GM23338 (cell line): ENCODE results near the gene ZNF662. TPM values are rescaled to one million over a fixed set of nuclear protein-coding genes. Genes with fewer than 3 reads are reported as not detected.

ENCODE experiments used
- ATAC-seq: fragments of 200-7000 bp; cut with Tn5 transposase; 3 replicates; pipeline ENCODE4 v1.9.1; 2020
- DNase-seq: peaks from one replicate; pipeline ENCODE4 v3.0.0-alpha.2; 2015; ENCODE audit warnings: low spot score
- H2AFZ ChIP-seq: fragments of 200-600 bp; sonication (generic); 2 replicates; pipeline ENCODE4 v1.8.0; 2016; ENCODE audit warnings: antibody characterized with exemption, mild to moderate bottlenecking, moderate library complexity
- H3F3A ChIP-seq: fragments of 200-600 bp; sonication (generic); replicated peaks from 2 replicates; pipeline ENCODE4 v1.8.0; 2017; ENCODE audit warnings: antibody characterized with exemption, mixed run types, low read depth
- H3K27ac ChIP-seq: fragments of 200-600 bp; sonication (generic); 2 replicates; pipeline ENCODE4 v1.6.1; 2016; ENCODE audit warnings: low read depth
- H3K27me3 ChIP-seq: fragments of 200-600 bp; sonication (generic); 2 replicates; pipeline ENCODE4 v1.8.0; 2016; ENCODE audit warnings: mild to moderate bottlenecking, mixed run types, moderate library complexity; ENCODE audit not compliant: insufficient read depth
- H3K36me3 ChIP-seq: fragments of 200-600 bp; sonication (generic); 2 replicates; pipeline ENCODE4 v1.8.0; 2016; ENCODE audit warnings: mild to moderate bottlenecking; ENCODE audit not compliant: insufficient read depth
- H3K4me1 ChIP-seq: fragments of 200-600 bp; sonication (generic); 2 replicates; pipeline ENCODE4 v1.8.0; 2016; ENCODE audit warnings: mild to moderate bottlenecking, moderate library complexity; ENCODE audit not compliant: insufficient read depth
- H3K4me2 ChIP-seq: fragments of 200-600 bp; sonication (generic); 2 replicates; pipeline ENCODE4 v1.7.1; 2017; ENCODE audit warnings: mixed run types
- H3K4me3 ChIP-seq: fragments of 200-600 bp; sonication (generic); 2 replicates; pipeline ENCODE4 v1.6.1; 2016; ENCODE audit warnings: mixed run types
- H3K79me2 ChIP-seq: fragments of 200-600 bp; sonication (generic); replicated peaks from 2 replicates; pipeline ENCODE4 v1.8.0; 2017; ENCODE audit warnings: mild to moderate bottlenecking; ENCODE audit not compliant: insufficient read depth
- H3K9me2 ChIP-seq: fragments of 200-600 bp; sonication (generic); 2 replicates; pipeline ENCODE4 v1.8.0; 2017; ENCODE audit not compliant: insufficient read depth
- H4K20me1 ChIP-seq: fragments of 200-600 bp; sonication (generic); replicated peaks from 2 replicates; pipeline ENCODE4 v1.8.0; 2017; ENCODE audit warnings: mild to moderate bottlenecking; ENCODE audit not compliant: insufficient read depth
- H3K27ac Mint-ChIP-seq: 2 replicates; pipeline ENCODE4 v1.8.0; 2020; ENCODE audit warnings: inconsistent platforms, mild to moderate bottlenecking, moderate library complexity, mixed read lengths
- H3K27me3 Mint-ChIP-seq: 3 replicates; pipeline ENCODE4 v1.8.0; 2022; ENCODE audit warnings: low read depth, mild to moderate bottlenecking, moderate library complexity, mixed read lengths, inconsistent platforms; ENCODE audit not compliant: insufficient read depth, poor library complexity
- H3K36me3 Mint-ChIP-seq: 3 replicates; pipeline ENCODE4 v1.8.0; 2021; ENCODE audit warnings: low read depth, mild to moderate bottlenecking, inconsistent platforms, moderate library complexity, mixed read lengths
- H3K4me1 Mint-ChIP-seq: 3 replicates; pipeline ENCODE4 v1.8.0; 2020; ENCODE audit warnings: mild to moderate bottlenecking, inconsistent platforms, mixed read lengths
- H3K4me3 Mint-ChIP-seq: 3 replicates; pipeline ENCODE4 v1.8.0; 2021; ENCODE audit warnings: moderate library complexity, mild to moderate bottlenecking, inconsistent platforms, mixed read lengths
- H3K9me3 Mint-ChIP-seq: 3 replicates; pipeline ENCODE4 v1.8.0; 2020; ENCODE audit warnings: moderate library complexity, mild to moderate bottlenecking, inconsistent platforms, mixed read lengths
- CTCF ChIP-seq, 2 experiments: fragments of 200-600 bp in 1 of 2; sonication (generic) in 1 of 2; conservative IDR thresholded peaks; 2 replicates each; pipeline versions ENCODE4 v1.5.1 to v1.6.1; 2016 to 2017; ENCODE audit warnings: antibody characterized with exemption in 2 of 2, low read depth in 2 of 2, mild to moderate bottlenecking in 2 of 2, moderate library complexity in 1 of 2
- EZH2 ChIP-seq: fragments of 200-600 bp; sonication (generic); IDR thresholded peaks from one replicate; pipeline ENCODE4 v1.8.0; 2017; ENCODE audit warnings: antibody characterized with exemption, mild to moderate bottlenecking, low read depth; ENCODE audit not compliant: unreplicated experiment
- EZH2phosphoT487 ChIP-seq: fragments of 200-600 bp; sonication (generic); IDR thresholded peaks from one replicate; pipeline ENCODE4 v1.8.1; 2018; ENCODE audit warnings: antibody characterized with exemption; ENCODE audit not compliant: unreplicated experiment
- JUNB ChIP-seq: IDR thresholded peaks from one replicate; pipeline ENCODE4 v1.6.1; 2016; ENCODE audit warnings: antibody characterized with exemption; ENCODE audit not compliant: unreplicated experiment
- STAT1 ChIP-seq: IDR thresholded peaks from one replicate; pipeline ENCODE4 v1.6.1; 2016; ENCODE audit warnings: antibody characterized with exemption; ENCODE audit not compliant: unreplicated experiment
- ZNF114 ChIP-seq: fragments of 250-450 bp; sonication (Bioruptor Pico); IDR thresholded peaks from 2 replicates; pipeline ENCODE4 v1.5.0; 2020; ENCODE audit warnings: mild to moderate bottlenecking, moderate library complexity
- ZNF331 ChIP-seq: fragments of 250-450 bp; sonication (Bioruptor Pico); IDR thresholded peaks from 2 replicates; pipeline ENCODE4 v1.5.0; 2020; ENCODE audit warnings: low read depth, mild to moderate bottlenecking, moderate library complexity
- polyA plus RNA-seq: library from polyadenylated mRNA; unstranded; fragments of >200 nt; fragmentation: Nextera tagmentation; extraction: Ambion mirVana; gene quantifications from 2 replicates; pipeline ENCODE4 v1.2.1, GENCODE V29; 2016
- total RNA-seq: library from RNA; depleted of rRNA; stranded (reverse); fragments of >200 nt; shearing (Covaris generic); gene quantifications from 2 replicates; pipeline ENCODE4 v1.2.3, GENCODE V29; 2014

The ZNF662 gene
- total and polyA plus RNA-seq, 2 experiments from 2014 or later, result 0.84 to 1.5 TPM

GRCh38 chr3:42894698-42895579 lies 11.0 kb upstream of the ZNF662 start:
- Histone ChIP-seq H3K27ac (no peak overlapping the region), H3K4me2 (no peak overlapping the region), H3K36me3 (no peaks in the 10 kb centered on the region), H3K79me2 (no peaks in the 10 kb centered on the region), H3K4me1 (peaks cover 30% of the 10 kb centered on the region), H4K20me1 (no peaks in the 10 kb centered on the region), H3K27me3 (no peaks in the 10 kb centered on the region), H3K4me3 (no peak overlapping the region), H3K9me2 (peaks cover 29% of the 10 kb centered on the region), H2AFZ (peak overlapping the region; percentile 65; the same call in 1 of the 2 replicates), H3F3A (0 out of 2 replicates have a peak, but pooled peaks cover 3% of the 10 kb centered on the region)
- Mint-ChIP-seq H3K9me3 (peaks cover 3% of the 10 kb centered on the region; the same call in 2 of the 3 replicates), H3K4me1 (peaks cover 32% of the 10 kb centered on the region), H3K4me3 (no peak overlapping the region), H3K27ac (no peak overlapping the region), H3K27me3 (peaks cover 3% of the 10 kb centered on the region), H3K36me3 (no peaks in the 10 kb centered on the region)
- no peak for ATAC-seq
- TF ChIP-seq EZH2phosphoT487 (no peak), ZNF114 (CRISPR knock-in tag) (no peak), EZH2 (no peak), ZNF331 (CRISPR knock-in tag) (no peak), JUNB (no peak), STAT1 (no peak)
- DNase-seq, result no peak

- Mint-ChIP-seq H3K36me3 (no peaks in the 10 kb centered on the region), H3K27ac (no peak overlapping the region), H3K4me1 (peaks cover 27% of the 10 kb centered on the region), H3K9me3 (peaks cover 3% of the 10 kb centered on the region; the same call in 2 of the 3 replicates), H3K27me3 (peaks cover 3% of the 10 kb centered on the region), H3K4me3 (no peak overlapping the region)
- H3K4me3 ChIP-seq, result no peak overlapping the region
- peaks cover 29% of the 10 kb centered on the region for H3K9me2 ChIP-seq
- ATAC-seq (no peak), DNase-seq (no peak)
- no peaks in the 10 kb centered on the region for H3K27me3 ChIP-seq
- no peaks in the 10 kb centered on the region for H3K36me3 ChIP-seq
- H4K20me1 ChIP-seq, result no peaks in the 10 kb centered on the region
- peaks cover 24% of the 10 kb centered on the region for H3K4me1 ChIP-seq
- no peak overlapping the region for H3K27ac ChIP-seq
- no peak overlapping the region for H3K4me2 ChIP-seq
- peak overlapping the region; percentile 65; the same call in 1 of the 2 replicates for H2AFZ ChIP-seq
- no peak for TF ChIP-seq CTCF (conservative IDR thresholded peaks at IDR 0.05; ENCODE audit: low read depth in 2 of 2)
- H3F3A ChIP-seq, result no peaks in the 10 kb centered on the region
- H3K79me2 ChIP-seq, result no peaks in the 10 kb centered on the region
These were observed 10.4 kb upstream of the ZNF662 start for GRCh38 chr3:42895580-42895868.
